COLO668 (cell line): ENCODE results near the gene SRP72.

Experiments
- DNase-seq: peaks from one replicate; lab custom pipeline; 2025; ENCODE audit not compliant: unreplicated experiment; lab: John Stamatoyannopoulos, UW

SRP72 gene

GRCh38 chr4:56540826-56541225, 73.4 kb downstream of the SRP72 start:
- no peak for DNase-seq

GRCh38 chr4:56544573-56545131, 77.2 kb downstream of the SRP72 start:
- DNase-seq = peak; percentile 80

GRCh38 chr4:56550642-56551041, 83.2 kb downstream of the SRP72 start:
- DNase-seq = no peak

- DNase-seq = no peak
Observed at GRCh38 chr4:56551516-56551915, 84.1 kb downstream of the SRP72 start.

- DNase-seq = no peak
Observed at GRCh38 chr4:56552273-56552672, 84.9 kb downstream of the SRP72 start.
